Raji (cell line): Measurements from ENCODE around the gene SLC5A1.

Experiments
- POLR2A ChIP-seq: IDR thresholded peaks from 2 replicates; pipeline ENCODE4 v1.6.1; 2011; ENCODE audit warnings: low read depth, low read length, control low read depth; ENCODE audit not compliant: insufficient read depth

The SLC5A1 gene

DNA sequence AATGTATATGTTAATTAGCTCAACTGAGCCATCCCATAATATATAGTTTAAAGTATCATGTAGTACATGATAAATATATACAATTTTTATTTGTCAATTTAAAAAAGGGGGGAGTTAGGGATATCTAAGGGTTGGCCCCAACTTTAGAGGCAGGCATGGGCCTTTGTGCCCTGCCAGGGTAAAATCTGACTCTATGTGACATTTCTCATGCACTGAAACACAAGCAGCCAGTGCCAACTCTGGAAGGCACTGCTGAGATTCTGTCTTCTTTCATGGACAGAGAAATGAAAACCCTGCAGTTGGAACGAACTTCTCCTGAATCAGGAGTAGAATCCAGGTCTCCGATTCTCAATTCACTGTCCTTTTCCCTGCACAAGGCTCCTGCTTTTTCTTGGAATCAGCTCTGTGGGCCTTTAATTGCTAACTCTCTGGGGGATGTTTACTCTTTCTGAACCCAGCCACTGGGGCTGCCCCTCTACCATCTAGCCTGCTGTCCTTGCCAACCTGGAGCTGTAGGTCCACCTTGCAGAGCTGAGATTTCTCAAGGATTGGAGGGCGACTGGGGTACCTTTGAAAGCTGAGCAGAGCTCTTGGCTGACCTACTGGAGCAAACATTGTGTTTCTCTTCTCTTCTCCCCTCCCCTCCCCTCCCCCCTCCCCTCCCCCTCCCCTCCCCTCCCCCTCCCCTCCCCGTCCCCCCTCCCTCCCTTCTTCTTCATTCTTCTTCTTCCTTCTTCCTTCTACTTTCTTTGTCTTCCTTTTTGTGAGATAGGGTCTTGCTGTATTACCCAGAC lies 26.7 kb downstream of the SLC5A1 start:
- no peak for TF ChIP-seq POLR2A

DNA sequence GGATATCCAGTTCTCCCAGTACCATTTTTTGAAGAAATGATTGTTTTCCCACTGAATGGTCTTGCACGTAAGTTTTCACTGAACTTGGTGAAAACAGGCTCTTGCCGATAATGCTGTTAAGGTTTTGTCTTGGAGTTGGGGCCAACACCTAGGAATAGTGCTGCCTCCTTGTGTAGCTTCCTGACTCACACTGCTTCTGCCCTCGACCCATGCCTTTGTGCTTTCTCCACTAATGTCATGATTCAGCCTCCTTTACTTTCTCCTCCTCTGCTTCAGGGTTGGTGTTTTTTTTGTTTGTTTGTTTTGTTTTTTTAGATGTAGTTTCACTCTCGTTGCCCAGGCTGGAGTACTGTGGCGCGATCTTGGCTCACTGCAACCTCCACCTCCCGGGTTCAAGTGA lies 30.2 kb downstream of the SLC5A1 start:
- no peak for TF ChIP-seq POLR2A

DNA sequence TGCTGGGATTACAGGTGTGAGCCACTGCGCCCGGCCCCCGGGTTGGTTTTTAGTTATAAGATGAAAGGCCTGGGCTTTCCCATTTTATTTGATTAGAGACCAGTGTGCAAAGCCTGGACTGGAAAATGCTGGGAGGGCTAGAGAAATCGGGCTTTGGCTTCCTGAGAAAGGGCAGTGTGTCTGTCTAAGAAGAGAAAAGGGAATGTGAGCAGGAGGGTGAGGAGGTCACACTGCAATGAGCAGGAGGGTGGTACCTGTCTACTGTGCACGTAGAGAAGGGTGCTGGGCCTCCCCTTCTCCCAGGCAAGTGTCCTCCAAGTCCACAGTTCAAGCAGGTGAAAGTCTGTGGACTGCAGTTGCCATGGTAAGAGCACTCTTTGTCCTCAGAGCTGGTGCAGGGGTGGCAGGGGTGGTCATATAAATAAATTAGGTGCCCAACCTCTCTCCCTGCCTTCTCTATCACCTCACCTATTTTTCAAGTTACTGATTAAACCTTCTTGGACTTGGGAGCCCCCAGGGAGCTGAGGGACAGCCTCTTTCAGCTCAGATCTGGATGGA lies 30.8 kb downstream of the SLC5A1 start:
- no peak for TF ChIP-seq POLR2A

DNA sequence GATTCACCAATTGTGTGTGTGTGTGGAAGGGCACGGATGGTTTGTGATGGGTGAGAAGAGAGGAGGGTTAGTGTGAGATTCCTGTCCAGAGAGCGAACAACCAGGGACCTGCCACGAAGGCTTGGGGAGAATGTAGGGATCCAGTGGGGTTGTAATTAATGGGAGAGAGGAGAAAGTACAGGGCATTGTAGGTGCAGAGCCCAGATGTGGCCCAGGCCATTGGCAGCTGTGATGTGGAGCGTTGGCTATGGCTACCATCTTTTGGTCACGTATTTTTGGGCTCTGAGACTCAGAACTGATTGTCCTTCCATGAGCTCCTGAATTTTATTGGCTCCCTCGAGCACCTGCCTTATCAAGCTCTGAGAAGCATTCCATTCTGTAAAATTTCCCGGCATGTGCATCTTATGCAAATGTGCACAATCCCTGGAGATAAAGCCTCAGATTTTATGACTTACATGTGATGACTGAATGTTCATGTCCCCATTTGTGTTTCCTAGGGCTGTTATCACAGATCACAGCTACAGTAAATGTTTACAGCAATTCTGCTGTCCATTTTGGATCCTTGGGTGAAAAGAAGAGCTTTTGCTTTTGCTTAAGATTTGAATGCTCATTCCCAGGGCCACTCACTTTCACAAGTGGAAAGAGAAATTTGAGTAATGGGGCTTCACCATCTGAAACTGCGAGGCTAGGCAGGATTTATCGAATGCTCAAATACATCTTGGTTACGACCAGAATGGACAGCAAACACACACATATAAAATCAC lies 33.1 kb downstream of the SLC5A1 start:
- no peak for TF ChIP-seq POLR2A

DNA sequence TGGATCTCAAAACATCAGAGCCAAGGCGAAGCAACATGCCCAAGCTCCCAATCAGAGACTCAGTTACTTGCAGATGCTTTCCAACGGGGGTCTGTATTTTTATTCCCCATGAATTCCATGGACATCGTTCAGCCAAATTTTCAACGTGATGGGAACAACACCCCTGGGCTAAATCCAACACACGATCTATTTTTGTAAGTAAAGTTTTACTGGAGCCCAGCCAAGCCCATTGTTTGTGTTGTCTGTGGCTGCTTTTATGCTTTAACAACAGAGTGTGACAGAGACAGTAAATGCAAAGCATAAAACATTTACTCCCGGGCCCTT lies 33.7 kb downstream of the SLC5A1 start:
- TF ChIP-seq POLR2A = no peak

DNA sequence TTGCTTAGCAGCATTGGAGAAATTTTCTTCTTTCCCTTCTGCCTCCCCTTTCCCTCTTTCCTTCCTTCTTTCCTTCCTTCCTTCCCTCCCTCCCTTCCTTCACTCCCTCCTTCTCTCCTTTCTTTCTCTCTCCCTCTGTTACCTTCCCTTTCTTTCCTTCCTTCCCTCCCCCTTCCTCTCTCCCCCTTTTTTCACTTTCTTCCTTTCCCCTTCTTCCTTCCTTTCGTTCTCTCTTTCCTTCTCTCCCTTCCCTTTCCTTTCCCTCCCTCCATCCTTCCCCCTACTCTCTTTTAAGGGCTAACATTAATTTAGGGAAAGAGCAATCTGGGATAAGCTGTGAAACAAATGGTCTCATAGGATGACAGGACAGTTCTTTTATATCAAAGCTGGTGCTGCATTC lies 34.1 kb downstream of the SLC5A1 start:
- TF ChIP-seq POLR2A = no peak

DNA sequence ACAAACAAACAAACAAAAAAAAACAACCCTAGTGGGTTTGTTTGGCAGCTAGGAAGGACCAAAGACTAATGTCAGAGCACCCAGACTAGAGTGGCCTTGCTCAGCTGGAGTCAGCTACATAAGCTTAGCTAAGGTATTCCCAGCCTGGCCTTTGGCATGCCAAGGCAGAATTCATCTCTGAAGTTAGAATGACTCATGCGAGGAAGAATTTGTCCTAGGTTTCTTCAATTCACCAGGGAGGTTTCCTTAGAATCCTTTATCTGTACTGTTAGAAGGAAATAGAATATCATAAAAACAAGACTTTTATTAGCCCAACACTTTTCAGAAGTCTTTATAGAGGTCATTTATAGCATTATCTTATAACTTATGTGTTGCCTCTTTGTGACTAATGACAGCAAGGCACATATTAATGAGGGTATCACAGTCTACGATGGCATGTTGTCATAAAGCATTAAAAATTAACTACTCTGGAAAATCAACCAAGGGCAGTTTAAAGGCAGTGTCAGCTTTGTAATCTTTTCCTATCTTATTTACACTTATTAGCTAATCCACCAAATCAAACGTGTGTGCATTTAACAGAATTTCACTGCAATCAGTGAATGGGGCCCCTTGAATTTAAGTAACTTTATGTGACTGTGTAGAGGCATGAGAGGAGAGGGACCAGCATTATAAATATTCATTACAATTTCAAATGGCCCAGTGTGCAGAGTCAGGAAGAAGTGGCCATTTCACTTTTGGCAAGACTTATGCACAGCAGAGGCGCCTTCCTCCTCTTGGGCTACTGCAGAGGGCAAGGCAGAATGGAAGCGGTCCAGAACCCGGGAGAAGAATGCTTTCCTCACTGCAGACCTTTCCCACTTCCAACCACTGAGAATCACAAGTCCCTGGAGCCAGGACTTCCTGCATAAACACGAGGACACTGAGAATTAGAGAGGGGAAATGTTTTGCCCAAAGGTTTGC lies 36.3 kb downstream of the SLC5A1 start:
- no peak for TF ChIP-seq POLR2A

DNA sequence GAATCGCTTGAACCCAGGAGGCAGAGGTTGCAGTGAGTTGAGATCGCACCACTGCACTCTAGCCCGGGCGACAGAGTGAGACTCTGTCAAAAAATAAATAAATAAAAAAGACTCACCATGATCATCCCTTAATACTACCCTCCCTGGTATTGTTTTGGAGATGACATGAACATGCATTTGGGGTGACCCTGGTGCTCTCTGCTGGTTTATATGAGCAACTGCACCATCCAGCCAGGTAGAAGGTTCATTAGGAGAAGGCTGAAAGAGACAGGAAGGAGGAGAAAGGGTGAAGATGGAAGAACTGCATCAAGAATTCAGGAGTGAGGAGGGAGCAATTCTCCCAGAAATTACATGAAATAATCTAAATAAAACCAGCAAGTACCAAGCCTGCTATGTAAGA lies 37.8 kb downstream of the SLC5A1 start:
- no peak for TF ChIP-seq POLR2A

DNA sequence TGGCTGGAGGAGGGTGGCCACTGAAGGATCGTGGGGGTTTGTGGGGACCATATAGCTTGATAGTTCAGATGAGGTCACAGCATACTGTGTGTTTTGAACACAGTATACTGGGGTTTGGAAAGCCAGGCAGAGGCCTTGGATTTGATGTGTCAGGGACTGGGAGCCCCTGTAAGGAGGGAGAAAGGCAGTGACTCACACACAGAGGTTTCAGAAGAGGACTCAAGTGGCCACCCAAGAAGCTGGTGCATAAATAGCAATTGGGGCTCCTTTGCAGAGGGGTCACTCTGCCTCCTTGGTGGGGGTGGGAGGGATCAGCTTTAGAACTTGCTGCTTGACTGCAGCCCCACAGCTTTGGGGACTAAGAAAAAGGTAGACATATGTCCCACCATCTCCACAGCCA lies 39.3 kb downstream of the SLC5A1 start:
- no peak for TF ChIP-seq POLR2A

DNA sequence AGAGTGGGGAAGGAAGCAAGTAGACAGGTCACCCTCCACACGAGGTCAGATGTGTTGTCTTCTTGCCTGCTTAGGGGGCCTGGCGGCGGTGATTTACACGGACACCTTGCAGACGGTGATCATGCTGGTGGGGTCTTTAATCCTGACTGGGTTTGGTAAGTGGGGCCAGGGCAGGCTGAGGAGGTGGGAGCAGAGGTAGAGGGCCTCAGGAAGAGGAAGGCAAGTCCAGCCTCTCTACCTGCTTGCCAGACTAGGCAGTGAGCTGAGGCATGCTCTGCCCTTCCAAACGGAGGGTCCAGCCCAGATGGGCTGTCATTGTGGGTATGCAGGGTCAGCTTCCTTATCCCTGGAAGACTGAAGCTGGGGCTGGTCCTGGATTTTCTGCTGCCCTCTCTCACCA lies 39.9 kb downstream of the SLC5A1 start:
- no peak for TF ChIP-seq POLR2A

DNA sequence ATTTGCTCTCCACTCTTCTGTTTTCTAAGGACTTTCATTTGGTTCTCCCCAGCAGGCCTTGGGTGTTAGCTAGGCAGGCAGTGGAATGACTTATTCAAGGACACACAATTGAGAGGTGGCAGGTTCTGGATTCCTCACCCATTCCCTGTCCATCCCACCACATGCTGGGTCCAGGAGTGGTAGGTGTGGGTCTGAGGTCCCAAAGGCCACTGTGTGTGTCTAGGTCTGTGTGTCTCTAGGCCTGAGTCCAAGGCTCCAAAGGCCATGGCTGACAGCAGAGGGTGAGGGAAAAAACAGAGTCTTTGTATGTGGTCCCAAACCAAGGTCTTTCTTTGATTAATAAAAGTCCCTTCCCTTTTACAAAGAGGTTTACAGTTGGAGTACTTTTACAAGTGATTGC lies 40.8 kb downstream of the SLC5A1 start:
- no peak for TF ChIP-seq POLR2A

DNA sequence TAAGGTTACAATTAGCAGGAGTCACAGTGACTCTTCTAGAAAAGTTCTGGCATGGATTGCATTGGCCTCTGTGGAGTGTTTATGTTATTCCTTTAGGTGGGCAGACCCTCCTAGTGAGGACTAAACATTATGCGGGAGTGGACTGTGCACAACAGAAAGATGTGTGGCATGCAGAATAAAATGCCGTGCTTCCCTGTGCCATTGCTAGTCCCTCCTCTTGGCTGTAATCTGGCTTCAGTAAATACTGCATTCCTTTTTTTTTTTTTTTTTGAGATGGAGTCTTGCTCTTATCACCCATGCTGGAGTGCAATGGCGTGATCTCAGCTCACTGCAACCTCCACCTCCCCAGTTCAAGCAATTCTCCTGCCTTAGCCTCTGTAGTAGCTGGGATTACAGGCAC lies 45.0 kb downstream of the SLC5A1 start:
- TF ChIP-seq POLR2A = no peak

DNA sequence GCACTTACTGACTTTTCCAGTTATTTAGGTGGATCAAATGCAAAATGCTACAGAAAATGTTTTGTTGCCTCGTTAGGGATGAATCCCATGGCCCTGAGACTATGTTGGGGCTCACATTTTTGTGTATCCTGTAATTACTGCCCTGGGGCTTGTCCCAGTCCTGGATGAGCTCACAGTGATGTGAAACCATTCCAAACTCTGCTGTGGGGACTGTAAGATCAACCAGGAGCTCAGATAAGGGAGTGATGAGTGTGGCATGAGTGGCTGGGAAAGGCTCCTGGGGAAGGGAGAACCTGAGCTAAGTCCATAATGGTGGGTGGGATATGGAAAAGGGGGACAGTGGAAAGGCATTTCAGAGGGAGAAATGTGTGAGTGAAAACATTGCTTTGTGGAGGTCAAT lies 54.0 kb downstream of the SLC5A1 start:
- TF ChIP-seq POLR2A = no peak

DNA sequence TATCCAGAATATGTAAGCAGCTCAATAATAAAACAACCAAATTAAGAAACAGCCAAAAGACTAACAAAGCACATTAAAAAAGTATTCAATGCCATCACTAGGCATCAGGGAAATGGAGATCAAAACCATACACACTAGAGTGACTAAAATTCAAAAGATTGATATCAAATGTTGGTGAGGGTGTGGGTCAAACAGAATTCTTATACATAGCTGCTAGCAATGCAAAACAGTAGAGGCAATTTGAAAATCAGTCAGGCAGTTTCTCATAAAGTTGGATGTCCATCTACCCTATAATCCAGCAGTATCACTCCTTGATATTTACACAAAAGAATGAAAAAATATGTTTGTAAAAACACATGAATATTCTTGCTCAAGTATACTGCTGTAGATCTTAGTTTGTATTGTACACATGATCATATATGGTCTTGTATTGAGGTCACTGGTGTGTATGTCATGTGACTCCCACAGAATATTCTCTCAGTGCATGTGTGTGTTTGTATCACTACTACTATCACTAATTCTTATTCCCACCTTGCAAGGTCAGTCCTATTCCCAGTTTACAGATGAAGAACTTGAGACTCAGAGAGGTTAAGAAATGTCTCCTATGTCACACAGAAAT lies 54.9 kb downstream of the SLC5A1 start:
- no peak for TF ChIP-seq POLR2A

DNA sequence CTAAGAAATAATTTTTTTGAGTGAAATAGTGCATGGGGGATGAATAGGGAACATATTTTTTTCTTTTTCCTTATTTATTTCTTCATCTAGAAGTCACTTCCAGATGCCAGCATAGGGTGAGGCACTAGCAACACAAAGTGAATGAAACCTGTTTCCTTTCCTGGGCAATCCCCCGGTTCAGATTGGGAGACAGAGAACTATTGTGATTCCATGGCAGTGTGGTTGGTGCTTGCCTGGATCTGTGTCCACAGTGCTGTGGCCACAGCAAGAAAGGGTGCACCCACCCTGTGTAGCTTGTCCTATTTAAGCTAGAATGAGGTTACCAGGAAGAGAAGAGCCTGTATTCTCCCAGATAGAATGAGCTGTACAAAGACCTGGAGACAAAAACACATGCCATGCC lies 57.6 kb downstream of the SLC5A1 start:
- TF ChIP-seq POLR2A = no peak
